ENCODE measurements around the gene LYPD4.

The LYPD4 gene

DNA sequence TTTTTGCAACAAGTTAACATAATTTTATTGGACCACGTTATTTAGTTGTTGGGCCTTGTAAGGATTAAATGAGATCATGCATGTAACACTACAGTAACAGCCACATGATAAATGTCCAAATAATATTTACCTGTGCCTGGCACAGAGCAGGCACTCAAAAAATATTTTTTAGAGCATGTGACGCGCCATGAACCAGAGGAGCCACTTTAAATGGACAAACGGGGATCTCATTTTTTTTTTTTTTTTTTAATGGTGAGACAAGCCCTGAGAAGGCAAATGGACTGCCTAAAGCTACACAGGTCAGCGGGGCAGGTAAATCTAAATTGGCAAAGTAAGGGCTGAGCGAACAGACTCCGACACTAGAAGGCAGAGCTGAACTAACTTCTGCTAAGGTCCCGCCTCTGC, 14.7 kb upstream of the LYPD4 start:
- no peak for TF ChIP-seq TAF1 (IDR thresholded peaks at IDR 0.05; ENCODE audit: borderline replicate concordance, insufficient read depth, low read length)
- TF ChIP-seq SIN3A (IDR thresholded peaks at IDR 0.05; ENCODE audit: borderline replicate concordance, insufficient read depth, low read length), result no peak
- TF ChIP-seq FOXP2 (optimal IDR thresholded peaks at IDR 0.05; ENCODE audit: borderline replicate concordance, extremely low read depth, extremely low read length, insufficient read depth), result no peak
- TF ChIP-seq POLR2AphosphoS5 (IDR thresholded peaks at IDR 0.05; ENCODE audit: low read depth, low read length), result no peak
- TF ChIP-seq REST (IDR thresholded peaks at IDR 0.05; ENCODE audit: insufficient read depth in 1 of 2, low read depth in 2 of 2, low read length in 2 of 2), result no peak

DNA sequence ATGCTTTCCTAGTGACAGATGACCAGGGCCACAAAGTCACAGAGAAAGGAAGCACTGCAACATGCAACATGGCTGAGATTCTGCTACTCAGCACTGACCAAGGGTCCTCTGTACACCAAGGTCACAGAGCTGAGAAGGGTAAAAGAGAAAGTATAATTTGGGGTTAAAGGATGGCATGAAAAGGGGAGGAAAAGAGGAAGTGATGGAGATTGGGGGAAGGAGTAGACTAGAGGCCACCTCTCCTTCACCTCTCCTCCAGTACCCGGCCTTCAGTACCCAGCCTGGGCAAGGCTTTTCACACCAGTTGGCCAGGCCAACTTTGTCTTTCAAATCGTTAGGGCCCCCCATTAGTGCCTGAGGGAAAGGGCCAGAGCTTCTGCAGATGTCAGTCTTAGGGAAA, 9.3 kb upstream of the LYPD4 start:
- no peak for TF ChIP-seq FOXP2 (optimal IDR thresholded peaks at IDR 0.05; ENCODE audit: borderline replicate concordance, extremely low read depth, extremely low read length, insufficient read depth)
- TF ChIP-seq POLR2AphosphoS5 (IDR thresholded peaks at IDR 0.05; ENCODE audit: low read depth, low read length), result no peak
- TF ChIP-seq SIN3A (IDR thresholded peaks at IDR 0.05; ENCODE audit: borderline replicate concordance, insufficient read depth, low read length), result no peak
- TF ChIP-seq REST (IDR thresholded peaks at IDR 0.05; ENCODE audit: insufficient read depth in 1 of 2, low read depth in 2 of 2, low read length in 2 of 2), result no peak
- no peak for TF ChIP-seq TAF1 (IDR thresholded peaks at IDR 0.05; ENCODE audit: borderline replicate concordance, insufficient read depth, low read length)

DNA sequence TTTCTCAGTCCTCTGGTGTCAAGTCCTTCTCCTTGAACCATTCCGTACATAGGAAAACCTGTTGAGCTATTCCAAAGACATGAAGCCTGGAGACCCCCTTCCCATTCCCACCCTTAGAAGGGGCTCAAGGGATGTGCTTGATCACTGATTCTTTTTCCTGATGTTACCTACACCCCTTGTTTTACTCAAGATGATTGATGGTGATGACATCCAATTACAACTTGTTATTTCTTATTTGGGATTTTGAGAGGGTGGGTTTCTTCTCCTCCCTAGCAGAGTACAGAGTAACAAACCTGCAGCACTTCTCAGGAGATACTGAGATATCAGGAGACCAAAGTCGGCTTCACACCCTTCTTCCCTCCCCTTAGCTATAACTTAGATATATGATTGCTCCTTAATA, 8.9 kb upstream of the LYPD4 start:
- no peak for TF ChIP-seq REST (IDR thresholded peaks at IDR 0.05; ENCODE audit: insufficient read depth in 1 of 2, low read depth in 2 of 2, low read length in 2 of 2)
- no peak for TF ChIP-seq FOXP2 (optimal IDR thresholded peaks at IDR 0.05; ENCODE audit: borderline replicate concordance, extremely low read depth, extremely low read length, insufficient read depth)
- no peak for TF ChIP-seq TAF1 (IDR thresholded peaks at IDR 0.05; ENCODE audit: borderline replicate concordance, insufficient read depth, low read length)
- TF ChIP-seq SIN3A (IDR thresholded peaks at IDR 0.05; ENCODE audit: borderline replicate concordance, insufficient read depth, low read length), result no peak
- TF ChIP-seq POLR2AphosphoS5 (IDR thresholded peaks at IDR 0.05; ENCODE audit: low read depth, low read length), result no peak

DNA sequence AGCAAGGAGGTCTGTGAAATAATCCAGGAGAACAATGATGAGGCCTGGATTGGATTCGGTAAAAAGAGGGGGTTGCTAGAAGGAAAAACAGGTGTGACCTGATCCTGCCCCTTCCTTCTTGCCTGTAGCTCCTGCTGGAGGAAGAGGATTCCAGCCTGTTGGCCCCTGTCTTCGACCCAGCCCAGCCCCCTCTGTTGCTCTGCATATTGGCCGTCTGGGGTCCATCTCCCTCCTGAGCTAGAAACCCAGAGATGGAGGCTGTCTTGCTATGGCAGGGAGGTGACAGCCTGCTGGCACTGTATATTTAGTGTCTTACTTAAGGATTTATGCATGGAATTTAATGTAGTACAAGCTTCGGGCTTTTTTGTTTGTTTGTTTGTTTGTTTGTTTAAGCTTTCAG, 7.0 kb upstream of the LYPD4 start:
- TF ChIP-seq REST (IDR thresholded peaks at IDR 0.05; ENCODE audit: insufficient read depth in 1 of 2, low read depth in 2 of 2, low read length in 2 of 2) (no peak), TAF1 (IDR thresholded peaks at IDR 0.05; ENCODE audit: borderline replicate concordance, insufficient read depth, low read length) (no peak), SIN3A (IDR thresholded peaks at IDR 0.05; ENCODE audit: borderline replicate concordance, insufficient read depth, low read length) (no peak), FOXP2 (optimal IDR thresholded peaks at IDR 0.05; ENCODE audit: borderline replicate concordance, extremely low read depth, extremely low read length, insufficient read depth) (no peak), POLR2AphosphoS5 (IDR thresholded peaks at IDR 0.05; ENCODE audit: low read depth, low read length) (no peak)

DNA sequence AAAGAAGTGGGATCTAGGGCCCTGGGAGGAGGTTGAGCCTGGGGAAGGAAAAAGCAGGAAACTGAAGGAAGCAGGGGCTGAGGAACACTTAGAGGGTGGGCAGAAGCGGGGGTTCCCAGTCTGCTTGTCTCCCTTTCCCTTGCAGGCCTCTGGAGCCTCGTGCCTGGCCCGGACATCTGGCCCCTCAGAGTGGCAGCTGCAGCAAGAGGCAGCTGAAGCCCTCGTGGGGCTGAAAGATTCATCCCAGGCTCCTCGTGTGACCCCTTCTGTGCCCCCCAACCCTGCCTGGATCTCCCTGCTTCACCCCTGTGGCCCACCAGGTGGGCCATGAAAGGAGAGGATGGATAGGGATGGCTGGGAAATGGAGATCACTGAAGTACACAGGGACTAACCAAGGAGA, 5.9 kb upstream of the LYPD4 start:
- TF ChIP-seq SIN3A (IDR thresholded peaks at IDR 0.05; ENCODE audit: borderline replicate concordance, insufficient read depth, low read length) (no peak), REST (IDR thresholded peaks at IDR 0.05; ENCODE audit: insufficient read depth in 1 of 2, low read depth in 2 of 2, low read length in 2 of 2) (no peak), TAF1 (IDR thresholded peaks at IDR 0.05; ENCODE audit: borderline replicate concordance, insufficient read depth, low read length) (no peak), POLR2AphosphoS5 (IDR thresholded peaks at IDR 0.05; ENCODE audit: low read depth, low read length) (no peak), FOXP2 (optimal IDR thresholded peaks at IDR 0.05; ENCODE audit: borderline replicate concordance, extremely low read depth, extremely low read length, insufficient read depth) (no peak)

All from PFSK-1 (cell line).